ENCODE data around the gene PXDC1. TPM values are rescaled to one million over a fixed set of nuclear protein-coding genes. Genes with fewer than 3 reads are reported as not detected.
A peak's percentile ranks its signal among the peaks of the same experiment; 100 is the strongest.

Gene PXDC1
- total and polyA plus RNA-seq, 4 donors, result 21.0 to 53.8 (median 43.3) TPM

DNA sequence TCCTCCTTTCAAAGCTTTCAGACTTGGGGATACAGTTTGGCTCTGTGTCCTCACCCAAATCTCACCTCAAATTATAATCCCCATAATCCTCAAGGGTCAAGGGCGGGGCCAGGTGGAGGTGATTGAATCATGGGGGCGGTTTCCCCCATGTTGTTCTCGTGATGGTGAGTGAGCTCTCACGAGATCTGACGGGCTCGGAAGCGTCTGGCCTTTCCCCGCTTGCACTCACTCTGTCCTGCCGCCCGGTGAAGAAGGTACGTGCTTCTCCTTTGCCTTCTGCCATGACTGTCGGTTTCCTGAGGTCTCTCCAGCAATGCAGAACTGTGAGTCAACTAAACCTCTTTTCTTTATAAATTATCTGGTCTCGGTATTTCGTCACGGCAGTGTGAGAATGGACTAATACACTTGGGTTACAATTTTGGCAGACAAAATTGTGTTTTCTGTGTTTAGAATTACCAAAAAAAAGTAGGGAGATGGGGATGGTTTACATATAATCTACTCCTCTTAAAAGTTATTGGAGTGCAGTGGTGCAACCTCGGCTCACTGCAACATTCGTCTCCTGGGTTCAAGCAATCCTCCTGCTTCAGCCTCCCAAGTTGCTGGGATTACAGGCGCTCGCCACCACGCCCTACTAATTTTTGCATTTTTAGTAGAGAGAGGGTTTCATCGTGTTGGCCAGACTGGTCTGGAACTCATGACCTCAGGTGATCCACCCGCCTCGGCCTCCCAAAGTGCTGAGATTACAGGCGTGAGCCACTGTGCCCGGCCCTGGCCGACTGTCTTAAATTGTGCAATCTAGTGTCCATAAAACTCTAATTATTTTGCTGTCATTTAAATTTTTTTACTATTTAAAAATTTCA is 33.6 kb upstream of the PXDC1 start:
- Histone ChIP-seq H3K9me3 (ENCODE audit: control insufficient read depth in 4 of 4, insufficient read depth in 3 of 4, low read length in 3 of 4) (no peaks in the 10 kb centered on the region), H3K9ac (ENCODE audit: insufficient read depth in 1 of 2, low read length in 2 of 2) (no peak overlapping the region), H3K27me3 (ENCODE audit: control insufficient read depth in 3 of 3, insufficient read depth in 3 of 3, low read length in 2 of 3) (peaks cover 0 to 2% (median 0%) of the 10 kb centered on the region in 3 donors), H3K27ac (ENCODE audit: low read depth in 1 of 2, low read length in 1 of 2) (no peak overlapping the region), H3K4me1 (ENCODE audit: control insufficient read depth in 5 of 5, insufficient read depth in 5 of 5, low read length in 5 of 5) (peaks cover 0 to 1% (median 0%) of the 10 kb centered on the region in 5 donors), H3K36me3 (ENCODE audit: control insufficient read depth in 4 of 4, insufficient read depth in 4 of 4, low read length in 4 of 4) (no peaks in the 10 kb centered on the region), H3K4me3 (no peak overlapping the region)
- no peak for ATAC-seq (ENCODE audit: insufficient read depth, low FRiP score)
- DNase-seq, result no peak
- WGBS, 2 donors, result 90 to 91% methylated on average over 26 of the region's 26 CpGs
- TF ChIP-seq, protein P1, sequence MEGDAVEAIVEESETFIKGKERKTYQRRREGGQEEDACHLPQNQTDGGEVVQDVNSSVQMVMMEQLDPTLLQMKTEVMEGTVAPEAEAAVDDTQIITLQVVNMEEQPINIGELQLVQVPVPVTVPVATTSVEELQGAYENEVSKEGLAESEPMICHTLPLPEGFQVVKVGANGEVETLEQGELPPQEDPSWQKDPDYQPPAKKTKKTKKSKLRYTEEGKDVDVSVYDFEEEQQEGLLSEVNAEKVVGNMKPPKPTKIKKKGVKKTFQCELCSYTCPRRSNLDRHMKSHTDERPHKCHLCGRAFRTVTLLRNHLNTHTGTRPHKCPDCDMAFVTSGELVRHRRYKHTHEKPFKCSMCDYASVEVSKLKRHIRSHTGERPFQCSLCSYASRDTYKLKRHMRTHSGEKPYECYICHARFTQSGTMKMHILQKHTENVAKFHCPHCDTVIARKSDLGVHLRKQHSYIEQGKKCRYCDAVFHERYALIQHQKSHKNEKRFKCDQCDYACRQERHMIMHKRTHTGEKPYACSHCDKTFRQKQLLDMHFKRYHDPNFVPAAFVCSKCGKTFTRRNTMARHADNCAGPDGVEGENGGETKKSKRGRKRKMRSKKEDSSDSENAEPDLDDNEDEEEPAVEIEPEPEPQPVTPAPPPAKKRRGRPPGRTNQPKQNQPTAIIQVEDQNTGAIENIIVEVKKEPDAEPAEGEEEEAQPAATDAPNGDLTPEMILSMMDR (IDR thresholded peaks at IDR 0.05; ENCODE audit: control extremely low read depth, extremely low read depth), result no peak

DNA sequence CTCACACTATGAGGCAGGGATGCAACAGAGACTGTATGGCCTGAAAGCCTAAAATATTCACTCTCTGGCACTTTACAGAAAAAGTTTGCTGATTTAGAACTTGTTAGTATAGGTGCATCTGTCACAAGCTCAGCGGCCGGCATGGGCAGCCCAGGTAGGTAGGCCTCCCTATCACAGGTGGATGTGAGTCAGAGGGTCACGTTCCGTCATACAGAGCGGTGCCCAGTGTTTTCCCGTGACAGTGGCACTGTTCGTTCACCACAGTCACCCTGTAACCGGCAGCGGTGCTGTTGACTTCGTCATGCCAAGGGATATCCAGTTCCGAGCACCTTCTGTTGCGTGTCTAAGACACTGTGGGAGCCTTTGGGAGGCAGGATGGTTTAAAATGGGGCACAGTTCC is 32.9 kb upstream of the PXDC1 start:
- TF ChIP-seq, protein P1 (IDR thresholded peaks at IDR 0.05; ENCODE audit: control extremely low read depth, extremely low read depth), result no peak
- Histone ChIP-seq H3K36me3 (ENCODE audit: control insufficient read depth in 4 of 4, insufficient read depth in 4 of 4, low read length in 4 of 4) (no peaks in the 10 kb centered on the region), H3K9me3 (ENCODE audit: control insufficient read depth in 4 of 4, insufficient read depth in 3 of 4, low read length in 3 of 4) (no peaks in the 10 kb centered on the region), H3K4me1 (ENCODE audit: control insufficient read depth in 5 of 5, insufficient read depth in 5 of 5, low read length in 5 of 5) (peaks cover 0 to 1% (median 0%) of the 10 kb centered on the region in 5 donors), H3K27ac (ENCODE audit: low read depth in 1 of 2, low read length in 1 of 2) (no peak overlapping the region), H3K9ac (ENCODE audit: insufficient read depth in 1 of 2, low read length in 2 of 2) (no peak overlapping the region), H3K27me3 (ENCODE audit: control insufficient read depth in 3 of 3, insufficient read depth in 3 of 3, low read length in 2 of 3) (no peaks in the 10 kb centered on the region), H3K4me3 (no peak overlapping the region)
- 94 to 98% methylated on average over 12 of the region's 12 CpGs for WGBS, 2 donors
- ATAC-seq (ENCODE audit: insufficient read depth, low FRiP score) (no peak), DNase-seq (no peak)

- Histone ChIP-seq H3K4me3 (no peak overlapping the region), H3K36me3 (ENCODE audit: control insufficient read depth in 4 of 4, insufficient read depth in 4 of 4, low read length in 4 of 4) (no peaks in the 10 kb centered on the region), H3K4me1 (ENCODE audit: control insufficient read depth in 5 of 5, insufficient read depth in 5 of 5, low read length in 5 of 5) (peaks cover 0 to 1% (median 0%) of the 10 kb centered on the region in 5 donors), H3K27ac (ENCODE audit: low read depth in 1 of 2, low read length in 1 of 2) (no peak overlapping the region), H3K9me3 (ENCODE audit: control insufficient read depth in 4 of 4, insufficient read depth in 3 of 4, low read length in 3 of 4) (no peaks in the 10 kb centered on the region), H3K27me3 (ENCODE audit: control insufficient read depth in 3 of 3, insufficient read depth in 3 of 3, low read length in 2 of 3) (no peaks in the 10 kb centered on the region), H3K9ac (ENCODE audit: insufficient read depth in 1 of 2, low read length in 2 of 2) (no peak overlapping the region)
- DNase-seq (peak in 1 of 3 donors; percentile 44), ATAC-seq (ENCODE audit: insufficient read depth, low FRiP score) (no peak)
- 80 to 83% methylated on average over 17 of the region's 17 CpGs for WGBS, 2 donors
- TF ChIP-seq, protein P1 (IDR thresholded peaks at IDR 0.05; ENCODE audit: control extremely low read depth, extremely low read depth), result no peak
These were observed 31.6 kb upstream of the PXDC1 start for GRCh38 chr6:3782876-3783832.

Data from lung (tissue), 12 donors.